Cerebellar nuclear complex (tissue), 1 donor: Measurements from ENCODE around the gene NCAPG2.

Source experiments
- DNase-seq, 2 experiments: peaks; one replicate each; lab custom pipeline; 2025; lab: John Stamatoyannopoulos, UW

NCAPG2 gene

DNA sequence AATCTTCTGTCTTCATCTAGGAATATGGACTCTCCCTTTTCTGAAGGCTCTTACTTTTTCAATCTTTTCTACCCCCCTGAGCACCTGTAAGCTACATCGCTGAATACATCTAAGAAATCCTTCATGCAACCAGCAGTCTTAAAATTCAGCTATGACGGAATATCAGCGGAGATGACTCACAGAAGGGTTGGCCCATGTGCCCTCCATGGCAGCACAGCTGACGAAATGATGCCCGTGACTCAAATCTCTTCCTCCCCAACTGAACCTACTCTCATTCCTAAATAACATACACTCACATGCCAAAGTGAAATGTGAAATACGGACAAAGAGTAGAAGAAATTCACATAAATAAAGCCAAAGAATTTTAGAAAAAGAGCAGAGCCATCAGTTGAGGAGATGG is 30.3 kb upstream of the NCAPG2 start:
- no peak for DNase-seq

DNA sequence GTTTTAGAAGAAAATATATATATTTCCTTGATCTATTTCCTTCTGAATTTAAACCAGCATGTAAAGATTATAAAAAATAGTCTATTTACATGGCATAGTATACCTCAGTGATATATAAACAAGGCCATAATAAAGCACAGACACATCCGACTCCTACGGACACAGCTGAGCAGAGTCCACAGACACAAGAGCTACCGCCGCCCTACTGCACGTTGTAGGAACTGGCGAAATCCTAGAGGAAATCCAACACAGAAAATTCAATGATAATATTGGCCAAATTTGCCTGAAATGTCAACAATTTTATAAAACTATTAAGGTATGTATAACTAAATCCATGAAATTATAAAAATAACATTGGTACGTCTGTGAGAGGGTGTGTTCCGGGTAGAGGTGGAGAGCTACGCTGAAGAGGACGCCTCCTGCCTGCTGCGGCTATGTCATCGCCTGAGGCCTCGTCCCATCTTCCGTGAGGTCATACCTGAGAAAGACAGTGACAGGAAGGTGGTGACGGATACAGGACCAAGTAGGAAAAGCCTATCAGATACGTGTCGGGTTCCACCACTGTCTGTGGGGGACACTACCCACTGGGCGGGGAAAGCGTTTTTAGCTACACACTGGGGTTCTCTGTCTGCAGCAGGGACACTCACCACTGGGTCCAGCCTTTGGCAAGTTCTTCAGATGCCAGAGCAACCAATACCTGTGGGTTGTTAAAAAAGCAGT is 29.3 kb upstream of the NCAPG2 start:
- DNase-seq, result no peak

DNA sequence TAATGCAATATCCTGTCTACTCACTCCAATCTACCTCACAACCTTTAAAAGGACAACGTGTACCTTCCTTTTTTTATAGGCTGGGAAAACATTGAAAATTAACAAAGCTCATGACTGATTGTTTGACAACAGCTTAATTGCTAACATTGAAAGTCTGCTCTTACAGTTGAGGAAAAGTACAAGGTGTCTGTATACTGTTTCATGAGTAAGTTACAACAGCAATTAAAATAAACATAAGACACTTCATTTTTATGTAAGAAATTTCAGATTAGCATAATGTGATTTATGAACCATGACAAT is 28.6 kb upstream of the NCAPG2 start:
- DNase-seq, result no peak

DNA sequence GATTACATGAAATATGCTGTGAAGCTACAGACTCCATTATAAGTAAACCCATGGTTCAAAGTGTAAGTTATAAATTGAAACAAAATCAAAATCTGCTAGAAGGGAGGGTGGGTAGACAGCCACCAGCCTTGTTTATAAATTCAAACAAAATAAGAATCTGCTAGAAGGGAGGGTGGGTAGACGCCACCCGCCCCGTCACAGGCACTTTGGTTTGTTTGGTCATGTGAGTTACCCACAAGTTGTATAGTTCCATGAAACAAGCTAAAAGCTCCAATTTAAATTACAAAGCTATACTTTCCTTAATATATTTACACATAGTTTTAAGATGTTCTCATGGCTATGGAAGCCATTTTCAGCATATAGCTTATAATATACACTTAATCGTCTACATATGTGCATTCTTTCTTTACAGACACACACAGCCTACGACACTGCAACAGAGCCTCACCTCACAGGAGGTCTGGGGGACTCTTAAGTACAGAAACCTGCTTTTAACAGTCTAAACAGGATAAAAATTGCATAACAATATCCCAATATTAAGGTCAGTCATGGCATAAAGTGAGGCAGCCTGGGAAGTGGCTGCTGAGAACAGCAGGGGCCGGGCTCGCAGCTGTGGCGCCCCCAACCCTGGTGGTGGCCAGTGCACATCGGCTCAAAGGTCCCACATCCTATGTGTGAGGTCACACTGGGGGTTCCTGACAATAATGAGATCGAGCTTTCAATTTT is 28.1 kb upstream of the NCAPG2 start:
- no peak for DNase-seq

DNA sequence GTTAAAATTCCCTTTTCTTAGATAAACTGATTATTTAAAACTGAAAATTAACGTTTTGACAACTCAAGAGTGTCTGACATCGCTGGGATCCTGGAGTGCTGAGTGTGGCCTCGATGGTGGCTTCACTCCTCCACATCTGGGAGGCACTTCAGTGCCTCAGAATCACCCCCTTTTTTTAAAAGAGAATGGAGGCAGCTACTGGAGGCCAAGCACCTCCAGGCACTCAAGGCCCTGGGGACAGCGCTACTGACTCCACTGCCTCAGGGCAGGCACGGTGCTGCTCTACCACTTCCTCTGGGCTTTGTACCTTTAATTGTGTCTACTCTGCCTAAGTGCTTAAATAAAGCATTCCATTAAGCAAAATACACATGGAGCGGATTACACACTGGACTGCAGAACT is 27.2 kb upstream of the NCAPG2 start:
- DNase-seq, result no peak

DNA sequence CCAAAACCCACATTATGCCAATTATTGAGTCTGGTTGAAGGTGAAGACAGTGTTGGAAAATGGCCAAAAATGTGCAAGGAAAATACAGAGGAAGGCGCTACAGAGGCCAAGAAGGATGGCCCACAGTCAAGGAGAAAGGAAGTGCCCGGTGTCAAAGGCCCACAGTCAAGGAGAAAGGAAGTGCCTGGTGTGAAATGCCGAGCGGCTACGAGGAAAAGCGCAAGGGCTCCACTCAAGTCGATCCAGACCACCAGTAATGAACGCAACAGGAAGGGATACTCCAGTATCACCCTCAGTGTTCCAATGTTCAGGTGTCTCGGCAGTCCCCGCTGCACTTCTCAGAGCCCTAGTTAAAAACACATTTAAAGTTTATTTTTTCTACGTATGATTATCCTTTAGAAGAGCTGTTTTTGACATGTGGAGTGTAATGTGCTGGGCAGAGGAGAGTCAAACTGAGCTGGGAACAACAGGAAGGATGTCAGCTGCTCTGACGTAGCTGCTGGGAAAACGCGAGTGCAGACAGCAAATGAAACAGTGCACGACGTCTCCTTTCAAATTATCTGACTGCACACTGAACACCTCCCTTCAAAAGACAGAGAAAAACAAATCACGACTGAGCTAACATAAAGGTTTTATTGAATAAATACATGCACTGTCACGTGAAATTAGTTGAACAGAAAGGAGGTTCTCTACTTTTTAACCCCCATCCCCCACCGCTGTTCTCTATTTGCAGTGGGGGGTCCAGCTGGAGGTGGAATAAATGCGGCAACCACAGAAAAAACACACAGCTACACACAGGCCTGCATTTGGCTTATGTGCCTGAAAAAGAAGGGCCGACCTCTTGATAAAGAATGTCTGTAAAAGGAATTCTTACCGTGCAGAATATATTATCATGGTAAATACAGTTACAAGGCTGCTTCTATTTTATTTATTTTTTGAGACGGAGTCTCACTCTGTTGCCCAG is 26.1 kb upstream of the NCAPG2 start:
- DNase-seq, result no peak

DNA sequence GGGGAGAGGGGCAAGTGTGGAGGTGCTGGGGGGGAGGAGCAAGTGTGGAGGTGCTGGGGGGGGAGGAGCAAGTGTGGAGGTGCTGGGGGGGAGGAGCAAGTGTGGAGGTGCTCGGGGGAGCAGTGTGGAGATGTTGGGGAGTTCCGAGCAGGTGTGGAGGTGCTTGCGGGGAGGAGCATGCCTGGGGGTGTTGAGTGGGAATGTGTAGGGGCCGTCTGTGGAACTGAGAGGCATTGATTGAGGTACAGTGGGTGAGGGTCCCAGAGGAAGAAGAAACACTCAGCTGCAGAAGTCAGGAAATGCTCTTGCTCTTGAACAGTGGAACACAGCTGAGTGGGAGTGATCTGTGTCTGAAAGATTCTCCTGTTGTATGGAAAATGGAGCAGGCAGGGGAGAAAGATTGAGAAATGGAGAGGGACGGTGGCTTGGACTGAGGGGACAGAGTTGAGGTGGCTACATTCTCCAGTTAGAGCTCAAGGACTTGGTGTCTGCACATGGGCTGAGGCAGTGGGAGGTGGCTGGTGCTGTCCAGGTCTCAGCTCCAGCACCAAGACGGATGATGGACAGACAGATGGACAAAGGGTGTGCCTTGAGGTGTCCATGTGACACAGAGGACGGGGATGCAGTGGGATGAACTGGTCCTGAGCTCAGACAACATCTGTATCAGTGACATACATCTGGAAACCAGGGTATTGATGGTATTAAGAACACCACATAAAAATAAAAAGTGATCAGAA is 25.2 kb upstream of the NCAPG2 start:
- DNase-seq, result no peak

DNA sequence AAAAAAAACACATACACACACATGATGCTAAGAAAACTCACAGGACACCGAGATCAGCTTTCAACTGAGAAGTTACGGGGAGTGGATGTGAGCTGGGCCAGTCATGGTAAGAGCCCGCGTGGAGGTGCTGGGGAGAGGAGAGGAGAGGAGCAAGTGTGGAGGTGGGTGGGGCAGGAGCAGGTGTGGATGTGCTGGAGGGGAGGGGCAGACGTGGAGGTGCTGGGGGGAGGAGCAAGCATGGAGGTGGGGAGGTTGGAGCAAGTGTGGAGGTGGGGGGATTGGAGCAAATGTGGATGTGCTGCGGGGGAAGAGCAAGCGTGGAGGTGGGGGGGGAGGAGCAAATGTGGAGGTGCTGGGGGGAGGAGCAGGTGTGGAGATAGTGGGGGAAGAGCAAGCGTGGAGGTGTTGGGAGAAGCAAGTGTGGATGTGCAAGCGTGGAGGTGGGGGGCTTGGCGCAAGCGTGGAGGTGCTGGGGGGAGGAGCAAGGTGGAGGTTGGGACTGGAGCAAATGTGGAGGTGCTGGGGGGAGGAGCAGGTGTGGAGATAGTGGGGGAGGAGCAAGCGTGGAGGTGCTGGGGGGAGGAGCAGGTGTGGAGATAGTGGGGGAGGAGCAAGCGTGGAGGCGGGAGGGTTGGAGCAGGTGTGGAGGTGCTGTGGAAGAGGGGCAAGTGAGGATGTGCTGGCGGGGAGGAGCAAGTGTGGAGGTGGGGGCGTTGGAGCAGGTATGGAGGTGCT is 24.5 kb upstream of the NCAPG2 start:
- no peak for DNase-seq

DNA sequence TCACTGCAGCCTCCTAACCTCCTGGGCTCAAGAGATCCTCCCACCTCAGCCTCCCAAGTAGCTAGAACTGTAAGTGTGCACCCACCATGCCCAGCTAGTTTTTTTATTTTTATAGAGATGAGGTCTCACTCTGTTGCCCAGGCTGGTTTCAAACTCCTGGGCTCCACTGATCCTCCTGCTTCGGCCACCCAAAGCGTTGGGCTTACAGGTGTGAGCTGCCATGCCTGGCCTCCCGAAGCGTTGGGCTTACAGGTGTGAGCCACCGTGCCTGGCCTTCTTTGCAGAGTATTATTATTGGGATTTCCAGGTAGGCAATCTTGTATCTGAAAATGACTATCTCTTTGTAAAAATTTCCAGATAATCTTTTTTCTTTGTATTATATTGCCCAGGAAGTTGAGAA is 23.1 kb upstream of the NCAPG2 start:
- DNase-seq, result no peak

DNA sequence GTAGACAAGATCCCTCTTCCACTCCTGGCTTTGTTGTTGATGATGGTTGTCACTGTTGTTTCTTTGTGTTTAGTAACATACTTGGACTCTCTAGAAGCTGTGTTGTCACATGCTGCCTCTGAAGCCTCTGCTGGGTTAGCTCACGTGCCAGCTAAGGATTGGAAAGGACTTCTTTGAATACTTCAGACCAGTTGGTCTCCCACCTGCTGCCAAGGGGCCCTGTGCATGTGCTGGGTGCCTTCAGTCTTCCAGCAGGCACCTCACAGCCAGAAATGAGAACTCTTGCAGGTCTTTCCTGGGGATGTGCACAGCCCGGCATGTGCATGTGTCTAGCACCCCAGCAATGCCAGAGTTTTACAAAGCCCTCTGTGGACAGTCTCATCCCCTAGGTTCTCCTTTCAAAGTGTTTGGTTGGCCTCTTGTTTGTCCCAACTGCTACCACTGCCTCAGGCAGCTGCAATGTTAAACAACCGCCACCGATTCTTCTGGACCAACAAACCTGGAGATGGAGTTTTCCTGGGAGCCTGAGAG is 21.7 kb upstream of the NCAPG2 start:
- no peak for DNase-seq

DNA sequence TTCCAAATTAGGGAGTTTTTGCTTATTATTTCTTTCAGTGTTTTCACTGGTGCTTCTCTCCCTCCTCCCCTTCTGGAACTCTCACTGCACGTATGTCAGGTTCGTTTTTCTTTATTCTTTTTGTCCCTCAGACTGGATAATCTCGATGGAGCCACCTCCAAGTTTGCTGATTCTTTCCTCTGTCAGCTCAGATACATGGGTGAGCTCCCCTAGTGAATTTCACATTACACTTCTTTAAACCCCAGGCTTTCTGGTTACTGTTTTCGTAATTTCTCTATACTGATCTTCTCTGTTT is 20.8 kb upstream of the NCAPG2 start:
- no peak for DNase-seq

DNA sequence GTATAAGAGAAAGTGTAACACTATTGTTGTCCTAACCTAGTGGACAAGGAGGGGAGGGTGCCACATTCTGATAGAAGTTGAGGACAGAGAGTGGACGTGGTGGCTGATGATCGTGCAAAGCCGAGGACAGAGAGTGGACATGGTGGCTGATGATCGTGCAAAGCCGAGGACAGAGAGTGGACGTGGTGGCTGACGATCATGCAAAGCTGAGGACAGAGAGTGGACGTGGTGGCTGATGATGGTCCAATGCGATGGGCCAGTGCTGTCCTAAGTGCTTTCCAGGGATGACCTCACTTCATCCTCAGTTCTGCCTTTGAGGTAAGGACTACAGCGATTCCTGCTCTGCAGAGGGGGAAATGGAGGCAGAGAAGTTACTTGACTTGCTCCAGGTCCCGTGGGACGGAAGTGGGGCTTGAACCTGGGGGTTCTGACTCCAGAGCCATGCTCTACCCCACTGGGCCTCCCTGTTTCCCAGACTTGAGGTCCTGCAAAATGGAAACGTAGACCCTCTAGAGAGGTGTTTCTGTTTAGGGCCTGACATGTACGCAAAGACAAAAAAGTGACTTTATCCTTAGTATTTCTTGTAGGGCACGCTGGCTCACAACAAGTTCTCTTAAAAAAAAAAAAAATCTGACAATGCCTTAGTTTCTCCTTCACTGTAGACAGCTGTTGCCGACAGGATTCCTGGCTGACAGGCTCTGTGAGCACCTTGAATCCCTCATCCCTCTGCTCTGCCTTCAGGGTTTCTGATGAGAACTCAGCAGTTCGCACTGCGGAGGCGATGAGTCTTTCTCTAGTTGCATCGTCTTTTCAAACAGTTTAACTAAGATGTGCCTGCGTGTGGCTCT is 20.3 kb upstream of the NCAPG2 start:
- no peak for DNase-seq

DNA sequence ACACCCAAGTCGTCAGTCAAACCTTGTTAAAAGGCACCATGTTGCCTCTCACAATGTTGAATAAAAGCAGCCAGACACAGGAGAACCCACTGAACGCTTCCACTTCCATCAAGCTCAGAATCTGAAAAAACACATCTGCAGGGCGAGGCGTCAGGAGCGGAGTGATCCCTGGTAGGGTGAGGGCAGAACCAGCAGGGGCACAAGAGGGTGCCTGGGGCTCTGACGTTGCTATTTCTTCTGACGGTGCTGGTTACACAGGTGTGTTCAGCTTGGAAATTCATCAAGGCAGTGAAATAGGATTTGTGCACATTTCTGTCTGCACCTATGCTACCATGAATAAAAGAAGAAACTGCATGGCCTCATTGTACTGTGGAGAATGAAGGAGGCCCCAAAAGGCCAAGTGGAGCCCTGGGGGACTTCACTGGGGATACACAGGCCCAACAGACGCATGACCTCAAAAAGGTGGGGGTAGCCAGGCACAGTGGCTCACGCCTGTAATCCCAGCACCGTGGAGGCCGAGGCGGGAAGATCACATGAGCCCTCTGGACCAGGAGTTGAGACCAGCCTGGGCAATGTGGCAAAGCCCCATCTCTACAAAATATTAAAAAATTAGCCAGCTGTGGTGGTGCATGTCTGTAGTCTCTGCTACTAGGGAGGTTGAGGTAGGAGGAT is 19.2 kb upstream of the NCAPG2 start:
- DNase-seq, result no peak

DNA sequence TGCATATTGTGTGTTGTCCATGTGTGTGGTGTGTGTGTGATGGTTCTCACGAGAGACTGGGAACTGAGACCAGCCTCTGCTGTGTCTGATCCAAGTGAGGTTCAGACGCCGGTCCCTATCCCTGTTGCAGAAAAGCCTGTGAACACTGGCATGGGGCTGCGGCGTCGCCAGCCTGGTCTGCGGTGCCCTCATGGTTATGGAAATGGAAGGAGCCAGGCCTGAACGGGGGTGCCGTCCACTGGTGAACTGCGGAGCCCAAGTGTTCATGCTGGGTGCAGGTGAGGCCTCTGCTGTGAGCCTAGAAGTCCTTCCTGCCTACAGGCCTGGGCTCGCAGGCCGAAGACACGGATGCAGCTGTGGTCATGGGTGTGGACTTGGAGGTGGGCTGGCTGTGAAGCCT is 18.7 kb upstream of the NCAPG2 start:
- DNase-seq, result no peak

DNA sequence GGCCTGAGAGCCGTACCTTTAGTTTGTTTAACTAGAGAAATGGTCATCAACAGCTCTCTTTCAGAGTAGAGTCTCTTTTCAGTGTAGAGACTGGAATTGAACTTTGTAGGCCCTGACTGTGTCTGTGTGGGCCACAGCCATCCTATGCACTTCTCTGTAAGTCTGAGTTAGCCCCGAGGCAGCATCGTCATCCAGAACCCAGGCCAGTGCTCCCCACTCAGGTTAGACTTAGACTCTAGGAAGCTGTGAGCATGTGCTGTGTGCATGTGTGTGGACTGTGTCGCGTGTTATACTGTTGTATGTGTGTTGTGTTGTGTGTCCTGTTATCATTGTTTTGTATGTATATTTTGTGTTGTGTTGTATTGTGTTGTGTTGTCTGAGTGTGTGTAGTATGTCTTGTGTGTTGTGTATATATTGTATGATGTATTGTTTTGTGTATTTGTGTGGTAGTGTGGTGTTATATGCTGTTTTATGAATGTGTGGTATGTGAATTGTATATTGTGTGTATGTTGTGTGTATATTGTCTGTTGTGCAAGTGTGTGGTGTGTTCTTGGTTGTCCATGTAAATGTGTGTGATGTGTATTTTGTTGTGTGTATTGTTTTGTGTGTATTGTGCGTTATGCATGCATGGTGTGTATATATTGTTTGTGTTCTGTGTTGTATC is 18.1 kb upstream of the NCAPG2 start:
- no peak for DNase-seq

DNA sequence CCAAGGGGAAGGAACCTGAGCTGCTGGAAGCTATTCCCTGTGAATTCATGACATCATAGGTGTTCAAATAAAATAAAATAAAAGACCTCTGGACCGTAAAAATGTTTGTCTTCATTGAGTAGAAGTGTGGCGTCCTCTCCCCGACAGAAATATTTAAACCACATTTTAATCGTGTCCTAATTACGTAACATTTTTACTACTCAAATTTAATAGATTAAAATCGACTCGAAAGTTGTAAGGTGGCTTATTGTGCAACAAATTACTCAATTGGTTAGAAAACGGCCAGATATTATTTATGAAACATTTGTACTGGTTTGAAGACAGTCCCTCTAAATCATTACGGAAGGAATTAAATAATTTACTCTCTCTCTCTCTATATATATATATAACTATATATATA is 15.5 kb upstream of the NCAPG2 start:
- DNase-seq, result no peak

DNA sequence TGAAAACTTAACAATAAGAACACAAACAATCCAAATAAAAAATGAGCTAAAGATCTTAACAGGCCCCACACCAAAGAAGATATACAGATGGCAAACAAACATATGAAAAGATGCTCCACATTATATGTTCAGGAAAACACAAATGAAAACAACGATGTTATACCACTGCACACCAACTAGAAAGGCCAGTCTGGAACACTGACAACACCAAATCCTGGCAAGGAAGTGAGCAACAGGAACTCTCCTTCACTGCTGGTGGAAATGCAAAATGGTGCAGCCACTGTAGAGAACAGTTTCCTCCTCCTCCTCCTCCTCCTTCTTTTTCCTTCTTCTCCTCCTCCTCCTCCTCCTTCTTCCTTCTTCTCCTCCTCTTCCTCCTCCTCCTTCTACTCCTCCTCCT is 12.2 kb upstream of the NCAPG2 start:
- no peak for DNase-seq

DNA sequence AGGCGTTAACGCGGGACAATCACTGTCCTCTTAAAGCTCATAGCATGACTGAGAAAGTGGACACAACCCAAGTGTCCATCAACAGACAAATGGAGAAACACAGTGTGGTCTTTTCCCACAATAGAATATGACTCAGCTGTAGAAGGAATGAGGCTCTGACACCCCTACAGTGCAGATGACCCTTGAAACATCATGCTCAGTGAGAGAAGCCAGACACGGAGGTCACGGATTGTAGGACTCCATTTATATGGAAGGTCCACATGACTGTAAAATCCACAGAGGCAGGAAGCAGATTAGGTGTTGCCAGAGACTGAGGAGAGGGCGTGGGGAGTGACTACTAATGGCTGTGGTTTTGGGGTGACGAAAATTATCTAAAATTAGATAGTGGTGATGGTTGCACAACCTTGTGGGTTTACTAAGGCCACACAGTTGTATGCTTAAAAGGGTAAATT is 6.1 kb upstream of the NCAPG2 start:
- DNase-seq, result no peak

DNA sequence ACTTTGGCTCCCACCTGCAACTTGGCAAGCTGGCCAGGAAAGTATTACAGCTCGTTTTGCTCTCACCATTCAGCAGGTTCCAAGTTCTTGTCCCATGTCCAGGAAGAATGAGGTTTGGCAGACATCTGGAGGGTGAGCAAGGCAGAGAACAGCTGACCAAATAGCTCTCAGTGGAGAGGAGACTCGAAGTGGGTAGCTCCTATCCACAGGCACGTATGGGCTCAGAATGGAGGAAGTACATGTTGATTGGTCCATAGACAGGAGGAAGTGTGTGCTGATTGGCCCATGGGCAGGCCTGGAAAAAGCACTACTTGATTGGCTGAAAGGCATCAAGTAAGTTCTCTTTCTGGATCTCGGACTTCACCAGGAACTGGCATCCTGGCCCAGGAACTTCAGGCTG is 3.0 kb upstream of the NCAPG2 start:
- DNase-seq, result no peak
